Spleen (tissue), 11 donors: ENCODE measurements around the gene PRDM5. TPM values are rescaled to one million over a fixed set of nuclear protein-coding genes. Genes with fewer than 3 reads are reported as not detected.

Experiments
- DNase-seq: peaks from one replicate; pipeline ENCODE4 v3.0.0-alpha.2; 2020
- H3K27ac ChIP-seq, 8 donors: fragments of 200-600 bp; sonication (generic) in 7 of 8; 1 replicate in 4 of 8; 2 replicates in 4 of 8; pipeline versions ENCODE4 v1.5.0 to v1.8.0; 2016 to 2021; ENCODE audit warnings: inconsistent platforms in 4 of 8, mild to moderate bottlenecking in 4 of 8, moderate library complexity in 1 of 8
- H3K27me3 ChIP-seq, 7 donors: fragments of 200-600 bp; sonication (generic) in 6 of 7; replicated peaks in 1 of 7; 1 replicate in 4 of 7; 2 replicates in 3 of 7; pipeline versions ENCODE4 v1.5.0 to v1.8.0; 2016 to 2021; ENCODE audit warnings: inconsistent platforms in 3 of 7, mild to moderate bottlenecking in 1 of 7
- H3K36me3 ChIP-seq, 6 donors: fragments of 200-600 bp; sonication (generic) in 5 of 6; 1 replicate in 4 of 6; 2 replicates in 2 of 6; pipeline versions ENCODE4 v1.5.0 to v1.8.0; 2016 to 2021; ENCODE audit warnings: inconsistent platforms in 2 of 6
- H3K4me1 ChIP-seq, 6 donors: fragments of 200-600 bp; sonication (generic) in 5 of 6; 1 replicate in 3 of 6; 2 replicates in 3 of 6; pipeline versions ENCODE4 v1.5.0 to v1.8.0; 2016 to 2021; ENCODE audit warnings: inconsistent platforms in 3 of 6
- H3K4me3 ChIP-seq, 8 donors: fragments of 200-600 bp; sonication (generic) in 7 of 8; 1 replicate in 4 of 8; 2 replicates in 4 of 8; pipeline versions ENCODE4 v1.5.0 to v1.8.0; 2016 to 2021; ENCODE audit warnings: inconsistent platforms in 4 of 8, mild to moderate bottlenecking in 4 of 8, moderate library complexity in 2 of 8
- H3K9me3 ChIP-seq, 8 donors: fragments of 200-600 bp; sonication (generic) in 7 of 8; 1 replicate in 4 of 8; 2 replicates in 4 of 8; pipeline versions ENCODE4 v1.5.0 to v1.8.0; 2016 to 2021; ENCODE audit warnings: inconsistent platforms in 4 of 8
- CTCF ChIP-seq, 11 experiments: fragments of 200-600 bp in 7 of 11; fragments of 450-650 bp in 4 of 11; sonication (generic) in 4 of 11; IDR thresholded peaks in 8 of 11; conservative IDR thresholded peaks in 3 of 11; 1 replicate in 7 of 11; 2 replicates in 4 of 11; pipeline versions ENCODE4 v1.4.0 to v1.8.0; 2016 to 2021; ENCODE audit warnings: antibody characterized with exemption in 11 of 11, inconsistent platforms in 4 of 11, mild to moderate bottlenecking in 1 of 11
- POLR2A ChIP-seq, 3 donors: fragments of 450-650 bp; IDR thresholded peaks; one replicate each; pipeline ENCODE4 v1.5.1; 2017; ENCODE audit warnings: antibody characterized with exemption in 3 of 3, mild to moderate bottlenecking in 1 of 3
- POLR2AphosphoS5 ChIP-seq, 3 donors: sonication (generic); formaldehyde crosslinking; IDR thresholded peaks; one replicate each; pipeline ENCODE4 v1.5.1; 2017; ENCODE audit warnings: antibody characterized with exemption in 3 of 3
- WGBS, 5 donors: extraction: QIAGEN DNeasy Blood & Tissue Kit in 3 of 5; methylation state at CpG; one replicate each; pipeline versions ENCODE4 v1.1.5 to v1.1.7; 2013 to 2018; 5-methylcytosine and 5-hydroxymethylcytosine counted together
- intact Hi-C: fragments of 100-400 bp; cut with DNase I; formaldehyde crosslinking; loops from one replicate; pipeline ENCODE4 v1.15.0; 2023; ENCODE audit warnings: low total_unique reads
- polyA plus RNA-seq, 3 donors: library from polyadenylated mRNA; stranded (reverse); fragments of 200-250 nt; gene quantifications; one replicate each; pipeline ENCODE4 v1.2.1, GENCODE V29; 2013
- total RNA-seq, 7 donors: library from RNA; depleted of rRNA in 3 of 7; stranded (reverse); fragments of >200 nt in 3 of 7; fragmentation: NEBNext Ultra II Directional in 4 of 7; extraction: Animal tissue kit (Norgen Biotek cat#: 25700) in 4 of 7; gene quantifications; one replicate each; pipeline versions ENCODE4 v1.1.0 to v1.2.1, GENCODE V29; 2016 to 2021
- donor health status: healthy with polysubstance abuse.
- donor health status: DM: no; HTN: no; CAD: no; lungs with moderate emphysema.
- donor health status: DM: no; HTN: no; CAD: no.
- donor health status: Bipolar disorder and iron deficiency.
- donor health status: healthy.
- donor health status: DM: no; HTN: no; CAD: no.
- donor health status: DM: yes; HTN: yes; CAD: no.

The PRDM5 gene
- total and polyA plus RNA-seq, 10 donors: 0.50 to 14.5 (median 7.6) TPM

- Histone ChIP-seq H3K27me3 (no peaks in the 10 kb centered on the region), H3K4me1 (no peaks in the 10 kb centered on the region), H3K9me3 (no peaks in the 10 kb centered on the region), H3K27ac (no peak overlapping the region), H3K4me3 (no peak overlapping the region), H3K36me3 (peaks cover 0 to 5% (median 0%) of the 10 kb centered on the region in 6 donors)
- DNase-seq: no peak
- no peak for TF ChIP-seq CTCF (IDR thresholded peaks at IDR 0.05 in 8 of 11, conservative IDR thresholded peaks at IDR 0.05 in 3 of 11)
- no peak for TF ChIP-seq POLR2A (IDR thresholded peaks at IDR 0.05)
- TF ChIP-seq POLR2AphosphoS5 (IDR thresholded peaks at IDR 0.05): no peak
- intact Hi-C loops: no loop called here
- 93 to 98% (median 95%) methylated on average over 2 of the region's 2 CpGs for WGBS, 5 donors
Measured at GRCh38 chr4:120785202-120785601, 137.3 kb downstream of the PRDM5 start.

DNA sequence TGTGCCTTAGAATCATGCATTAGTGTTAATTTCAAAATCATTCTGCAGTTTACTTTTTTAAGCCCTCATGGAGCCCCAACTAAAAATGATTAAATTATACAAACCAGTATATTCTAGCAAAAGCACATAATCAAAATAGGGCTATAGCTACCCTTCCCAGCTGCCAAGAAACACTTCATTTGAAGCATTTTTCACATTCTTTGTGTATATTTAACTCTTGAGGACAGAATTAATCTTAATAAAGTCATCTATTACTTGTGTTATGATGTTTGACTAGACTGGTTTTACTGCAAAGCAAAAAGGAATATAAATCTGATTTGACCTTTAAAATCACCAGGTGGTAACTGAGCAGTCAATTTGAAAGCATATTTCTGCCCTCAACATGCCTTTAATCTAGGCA is 145.1 kb downstream of the PRDM5 start:
- intact Hi-C loops: no loop called here
- no peak for TF ChIP-seq CTCF (IDR thresholded peaks at IDR 0.05 in 8 of 11, conservative IDR thresholded peaks at IDR 0.05 in 3 of 11)
- TF ChIP-seq POLR2A (IDR thresholded peaks at IDR 0.05): no peak
- TF ChIP-seq POLR2AphosphoS5 (IDR thresholded peaks at IDR 0.05): no peak

DNA sequence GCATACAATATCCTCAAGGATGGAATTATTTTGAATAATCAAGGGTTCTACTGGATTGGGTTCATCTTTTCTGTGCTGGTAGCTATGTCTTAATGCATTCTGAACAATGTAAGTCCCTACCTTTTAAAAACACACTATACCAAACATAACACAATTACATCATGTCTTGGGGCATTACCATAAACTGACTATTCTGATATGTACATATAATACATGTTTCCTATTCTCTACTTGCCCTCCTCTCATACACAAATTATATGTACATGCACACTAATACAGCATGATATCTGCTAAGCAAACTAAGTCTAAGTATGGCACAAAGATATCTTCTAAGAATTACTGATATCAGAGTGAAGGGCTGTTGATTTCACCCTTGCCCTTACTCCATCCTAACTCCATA is 147.1 kb downstream of the PRDM5 start:
- no peak overlapping the region for H3K27ac ChIP-seq
- intact Hi-C loops: no loop called here
- H3K4me1 ChIP-seq: no peaks in the 10 kb centered on the region
- H3K4me3 ChIP-seq: no peak overlapping the region
- no peak for DNase-seq
- H3K27me3 ChIP-seq: no peaks in the 10 kb centered on the region
- TF ChIP-seq POLR2AphosphoS5 (IDR thresholded peaks at IDR 0.05) (no peak), POLR2A (IDR thresholded peaks at IDR 0.05) (no peak), CTCF (IDR thresholded peaks at IDR 0.05 in 8 of 11, conservative IDR thresholded peaks at IDR 0.05 in 3 of 11) (no peak)
- H3K36me3 ChIP-seq: no peaks in the 10 kb centered on the region
- peaks cover 0 to 7% (median 0%) of the 10 kb centered on the region in 8 donors for H3K9me3 ChIP-seq

More for the DNA sequence above, 145.1 kb downstream of the PRDM5 start:
- Histone ChIP-seq H3K9me3 (no peaks in the 10 kb centered on the region), H3K36me3 (no peaks in the 10 kb centered on the region), H3K4me1 (no peaks in the 10 kb centered on the region), H3K27ac (no peak overlapping the region), H3K4me3 (no peak overlapping the region), H3K27me3 (no peaks in the 10 kb centered on the region)
- DNase-seq: no peak

GRCh38 chr4:120773641-120774040 is 148.9 kb downstream of the PRDM5 start:
- H3K27ac ChIP-seq: peak overlapping the region in 3 of 8 donors; percentile 24 to 49 (median 43)
- no peak overlapping the region for H3K4me3 ChIP-seq
- no peaks in the 10 kb centered on the region for H3K27me3 ChIP-seq
- peaks cover 0 to 8% (median 0%) of the 10 kb centered on the region in 8 donors for H3K9me3 ChIP-seq
- intact Hi-C loops: no loop called here
- TF ChIP-seq CTCF (IDR thresholded peaks at IDR 0.05 in 8 of 11, conservative IDR thresholded peaks at IDR 0.05 in 3 of 11): no peak
- TF ChIP-seq POLR2AphosphoS5 (IDR thresholded peaks at IDR 0.05): no peak
- no peak for TF ChIP-seq POLR2A (IDR thresholded peaks at IDR 0.05)
- no peaks in the 10 kb centered on the region for H3K4me1 ChIP-seq
- H3K36me3 ChIP-seq: no peaks in the 10 kb centered on the region
- DNase-seq: no peak
- 26 to 43% (median 34%) methylated on average over 1 of the region's 1 CpG for WGBS, 5 donors
